CD14-positive monocyte (primary cell): Measurements from ENCODE around the gene PPP2R1B. TPM values are rescaled to one million over a fixed set of nuclear protein-coding genes. Genes with fewer than 3 reads are reported as not detected.

Source experiments
- DNase-seq, 3 donors: peaks; one replicate each; pipeline ENCODE4 v3.0.0-alpha.2; 2011 to 2022
- H2AFZ ChIP-seq: 2 replicates; pipeline ENCODE4 v1.6.0; 2012; ENCODE audit warnings: mild to moderate bottlenecking, low read depth, low read length, inconsistent platforms; ENCODE audit not compliant: insufficient read depth, poor library complexity, severe bottlenecking
- H3K27ac ChIP-seq, 2 donors: 1 replicate in 1 of 2; 2 replicates in 1 of 2; pipeline ENCODE4 v1.5.1; 2012 to 2013; ENCODE audit warnings: low read length in 2 of 2, control low read depth in 1 of 2, inconsistent platforms in 1 of 2, low read depth in 1 of 2, mild to moderate bottlenecking in 1 of 2
- H3K27me3 ChIP-seq, 2 donors: one replicate each; pipeline versions ENCODE4 v1.6.0 to v1.6.1; 2011 to 2013; ENCODE audit warnings: low read length in 2 of 2; ENCODE audit not compliant: control insufficient read depth in 2 of 2, insufficient read depth in 2 of 2
- H3K36me3 ChIP-seq, 2 donors: replicated peaks in 1 of 2; 1 replicate in 1 of 2; 2 replicates in 1 of 2; pipeline versions ENCODE4 v1.5.1 to v1.6.1; 2012 to 2013; ENCODE audit warnings: low read length in 2 of 2, control low read depth in 1 of 2, inconsistent platforms in 1 of 2, mild to moderate bottlenecking in 1 of 2; ENCODE audit not compliant: insufficient read depth in 2 of 2, control insufficient read depth in 1 of 2
- H3K4me1 ChIP-seq, 2 donors: 1 replicate in 1 of 2; 2 replicates in 1 of 2; pipeline versions ENCODE4 v1.5.1 to v1.6.1; 2012 to 2013; ENCODE audit warnings: low read length in 2 of 2, control low read depth in 1 of 2, inconsistent platforms in 1 of 2, mild to moderate bottlenecking in 1 of 2, moderate library complexity in 1 of 2; ENCODE audit not compliant: insufficient read depth in 2 of 2, control insufficient read depth in 1 of 2
- H3K4me2 ChIP-seq: replicated peaks from 2 replicates; pipeline ENCODE3; 2012; ENCODE audit warnings: low read length, moderate library complexity, mild to moderate bottlenecking; ENCODE audit not compliant: poor library complexity, severe bottlenecking; ENCODE audit errors: extremely low read depth
- H3K4me3 ChIP-seq, 3 experiments: fragments of 200-600 bp in 1 of 3; sonication (generic) in 1 of 3; replicated peaks in 1 of 3; 1 replicate in 2 of 3; 2 replicates in 1 of 3; pipeline ENCODE4 v1.5.1; 2011 to 2013; ENCODE audit warnings: low read length in 3 of 3, mild to moderate bottlenecking in 3 of 3, control low read depth in 2 of 3, low read depth in 2 of 3, inconsistent platforms in 1 of 3, moderate library complexity in 1 of 3
- H3K79me2 ChIP-seq: 2 replicates; pipeline ENCODE4 v1.6.0; 2012; ENCODE audit warnings: mild to moderate bottlenecking, control low read depth, inconsistent platforms, low read length, moderate library complexity; ENCODE audit not compliant: insufficient read depth
- H3K9ac ChIP-seq: 2 replicates; pipeline ENCODE4 v1.6.0; 2017; ENCODE audit warnings: low read length, mild to moderate bottlenecking; ENCODE audit not compliant: insufficient read depth, poor library complexity, severe bottlenecking
- H3K9me3 ChIP-seq, 2 donors: replicated peaks in 1 of 2; 1 replicate in 1 of 2; 2 replicates in 1 of 2; pipeline versions ENCODE4 v1.5.1 to v1.6.1; 2012 to 2013; ENCODE audit warnings: low read length in 2 of 2, control low read depth in 1 of 2; ENCODE audit not compliant: control insufficient read depth in 1 of 2, insufficient read depth in 1 of 2
- H4K20me1 ChIP-seq: 2 replicates; pipeline ENCODE4 v1.6.0; 2012; ENCODE audit warnings: mild to moderate bottlenecking, low read length, control low read depth, moderate library complexity; ENCODE audit not compliant: insufficient read depth
- H3K27ac Mint-ChIP-seq, 7 donors: one replicate each; pipeline ENCODE4 v1.8.0; 2020; ENCODE audit warnings: mild to moderate bottlenecking in 7 of 7, mixed read lengths in 7 of 7, moderate library complexity in 6 of 7, inconsistent platforms in 2 of 7
- H3K27me3 Mint-ChIP-seq, 3 donors: one replicate each; pipeline ENCODE4 v1.8.0; 2021 to 2022; ENCODE audit warnings: low read depth in 3 of 3, mild to moderate bottlenecking in 3 of 3, mixed read lengths in 3 of 3, moderate library complexity in 3 of 3, inconsistent platforms in 1 of 3
- H3K36me3 Mint-ChIP-seq, 2 donors: one replicate each; pipeline ENCODE4 v1.8.0; 2020; ENCODE audit warnings: mixed read lengths in 2 of 2, inconsistent platforms in 1 of 2, mild to moderate bottlenecking in 1 of 2
- H3K4me1 Mint-ChIP-seq: one replicate; pipeline ENCODE4 v1.8.0; 2020; ENCODE audit warnings: mild to moderate bottlenecking, mixed read lengths
- H3K4me3 Mint-ChIP-seq, 2 donors: one replicate each; pipeline ENCODE4 v1.8.0; 2020; ENCODE audit warnings: mild to moderate bottlenecking in 2 of 2, mixed read lengths in 2 of 2, moderate library complexity in 1 of 2
- H3K9me3 Mint-ChIP-seq, 7 donors: one replicate each; pipeline ENCODE4 v1.8.0; 2020 to 2022; ENCODE audit warnings: mixed read lengths in 7 of 7, mild to moderate bottlenecking in 6 of 7, moderate library complexity in 6 of 7, inconsistent platforms in 2 of 7
- CTCF ChIP-seq: fragments of 200-600 bp; IDR thresholded peaks from one replicate; pipeline ENCODE4 v1.8.0; 2022; ENCODE audit warnings: antibody characterized with exemption, mild to moderate bottlenecking
- WGBS: methylation state at CpG from one replicate; pipeline ENCODE4 v1.1.5; 2013; ENCODE audit warnings: missing lambda C conversion rate; ENCODE audit not compliant: insufficient coverage; 5-methylcytosine and 5-hydroxymethylcytosine counted together
- intact Hi-C, 2 donors: fragments of 100-400 bp; cut with micrococcal nuclease; formaldehyde crosslinking; loops; one replicate each; pipeline versions ENCODE4 v1.15.0 to v1.15.1; 2023
- polyA plus RNA-seq, 3 donors: library from polyadenylated mRNA; depleted of rRNA in 1 of 3; unstranded in 2 of 3; stranded (reverse) in 1 of 3; fragments of 300-500 nt in 2 of 3; fragments of >200 nt in 1 of 3; fragmentation: Illumina TruSeq in 2 of 3; gene quantifications; 1 replicate in 2 of 3; 2 replicates in 1 of 3; pipeline ENCODE4 v1.2.3, GENCODE V29; 2012 to 2021

PPP2R1B gene
- polyA plus RNA-seq, 3 donors: 5.4 to 16.9 (median 11.2) TPM

- no peak for DNase-seq
- Mint-ChIP-seq H3K27ac (no peak overlapping the region), H3K9me3 (no peaks in the 10 kb centered on the region), H3K4me1 (no peaks in the 10 kb centered on the region), H3K27me3 (no peaks in the 10 kb centered on the region), H3K4me3 (no peak overlapping the region), H3K36me3 (peaks cover 24 to 53% of the 10 kb centered on the region in 2 donors)
- Histone ChIP-seq H3K9ac (no peak overlapping the region), H3K36me3 (peaks cover 19 to 50% of the 10 kb centered on the region in 2 donors), H3K27me3 (no peaks in the 10 kb centered on the region), H3K9me3 (no peaks in the 10 kb centered on the region), H3K4me3 (no peak overlapping the region), H3K79me2 (no peaks in the 10 kb centered on the region), H3K4me1 (no peaks in the 10 kb centered on the region), H3K4me2 (no peak overlapping the region), H4K20me1 (no peaks in the 10 kb centered on the region), H2AFZ (no peak overlapping the region), H3K27ac (no peak overlapping the region)
- intact Hi-C loops: no loop called here
- no peak for TF ChIP-seq CTCF
- WGBS: 100% methylated on average over 1 of the region's 2 CpGs
These were observed 46.0 kb upstream of the PPP2R1B start for GRCh38 chr11:111812211-111812610.

- Histone ChIP-seq H3K27ac (no peak overlapping the region), H3K79me2 (no peaks in the 10 kb centered on the region), H2AFZ (no peak overlapping the region), H3K36me3 (peaks cover 19 to 50% of the 10 kb centered on the region in 2 donors), H4K20me1 (no peaks in the 10 kb centered on the region), H3K9ac (no peak overlapping the region), H3K4me2 (no peak overlapping the region), H3K9me3 (no peaks in the 10 kb centered on the region), H3K27me3 (no peaks in the 10 kb centered on the region), H3K4me3 (no peak overlapping the region), H3K4me1 (no peaks in the 10 kb centered on the region)
- Mint-ChIP-seq H3K27me3 (no peaks in the 10 kb centered on the region), H3K27ac (no peak overlapping the region), H3K4me1 (no peaks in the 10 kb centered on the region), H3K36me3 (peaks cover 30 to 54% of the 10 kb centered on the region in 2 donors), H3K4me3 (no peak overlapping the region), H3K9me3 (no peaks in the 10 kb centered on the region)
- WGBS: 100% methylated on average over 1 of the region's 2 CpGs
- intact Hi-C loops: no loop called here
- no peak for DNase-seq
- TF ChIP-seq CTCF: no peak
These were observed 45.3 kb upstream of the PPP2R1B start for GRCh38 chr11:111811445-111811844.
